Loucy (cell line): ENCODE measurements around the gene CD34.

Experiments
- H2AFZ ChIP-seq: fragments of 200-600 bp; sonication (generic); 2 replicates; pipeline ENCODE4 v1.6.0; 2016; ENCODE audit warnings: antibody characterized with exemption, mild to moderate bottlenecking, low read length, moderate library complexity
- H3F3A ChIP-seq: fragments of 200-600 bp; 2 replicates; pipeline ENCODE4 v1.6.0; 2016; ENCODE audit warnings: antibody characterized with exemption, low read depth, mild to moderate bottlenecking
- H3K27me3 ChIP-seq: fragments of 200-600 bp; sonication (generic); 2 replicates; pipeline ENCODE4 v1.6.1; 2014; ENCODE audit warnings: low read length, mild to moderate bottlenecking; ENCODE audit not compliant: insufficient read depth, poor library complexity, severe bottlenecking
- H3K36me3 ChIP-seq: fragments of 200-600 bp; sonication (generic); 2 replicates; pipeline ENCODE4 v1.6.1; 2016; ENCODE audit warnings: low read length; ENCODE audit not compliant: insufficient read depth
- H3K4me1 ChIP-seq: fragments of 200-600 bp; sonication (generic); 2 replicates; pipeline ENCODE4 v1.5.1; 2014; ENCODE audit warnings: low read length, mild to moderate bottlenecking; ENCODE audit not compliant: insufficient read depth, poor library complexity, severe bottlenecking
- H3K4me2 ChIP-seq: fragments of 200-600 bp; sonication (generic); 2 replicates; pipeline ENCODE4 v1.6.0; 2014; ENCODE audit warnings: antibody characterized with exemption, low read length, low read depth, mild to moderate bottlenecking; ENCODE audit not compliant: poor library complexity, severe bottlenecking
- H3K4me3 ChIP-seq: fragments of 200-600 bp; sonication (generic); 2 replicates; pipeline ENCODE4 v1.5.1; 2014; ENCODE audit warnings: low read length, mild to moderate bottlenecking, mixed read lengths; ENCODE audit not compliant: poor library complexity, severe bottlenecking
- H3K79me2 ChIP-seq: fragments of 200-600 bp; sonication (generic); 2 replicates; pipeline ENCODE4 v1.6.1; 2014; ENCODE audit warnings: low read length; ENCODE audit not compliant: insufficient read depth
- H3K9ac ChIP-seq: fragments of 200-600 bp; sonication (generic); 2 replicates; pipeline ENCODE4 v1.6.0; 2014; ENCODE audit warnings: mild to moderate bottlenecking, low read depth, low read length, moderate library complexity; ENCODE audit not compliant: poor library complexity, severe bottlenecking
- H3K9me2 ChIP-seq: fragments of 200-600 bp; sonication (generic); replicated peaks from 2 replicates; pipeline ENCODE4 v1.6.1; 2016; ENCODE audit warnings: low read depth, low read length, mixed read lengths
- H3K9me3 ChIP-seq: fragments of 200-600 bp; sonication (generic); 2 replicates; pipeline ENCODE4 v1.6.1; 2014; ENCODE audit warnings: mild to moderate bottlenecking, antibody characterized with exemption, low read length, low read depth; ENCODE audit not compliant: insufficient read depth
- H4K20me1 ChIP-seq: fragments of 200-600 bp; sonication (generic); 2 replicates; pipeline ENCODE4 v1.6.0; 2014; ENCODE audit warnings: antibody characterized with exemption, low read length, mild to moderate bottlenecking; ENCODE audit not compliant: insufficient read depth, poor library complexity, severe bottlenecking
- EZH2phosphoT487 ChIP-seq: fragments of 200-600 bp; IDR thresholded peaks from 2 replicates; pipeline ENCODE4 v1.6.1; 2018; ENCODE audit warnings: antibody characterized with exemption, mild to moderate bottlenecking, moderate library complexity, borderline replicate concordance
- TF ChIP-seq, protein P1 (sequence below): fragments of 200-600 bp; sonication (generic); conservative IDR thresholded peaks from 2 replicates; pipeline ENCODE4 v1.5.1; 2014; ENCODE audit warnings: mild to moderate bottlenecking, antibody characterized with exemption, low read length

Gene CD34

DNA sequence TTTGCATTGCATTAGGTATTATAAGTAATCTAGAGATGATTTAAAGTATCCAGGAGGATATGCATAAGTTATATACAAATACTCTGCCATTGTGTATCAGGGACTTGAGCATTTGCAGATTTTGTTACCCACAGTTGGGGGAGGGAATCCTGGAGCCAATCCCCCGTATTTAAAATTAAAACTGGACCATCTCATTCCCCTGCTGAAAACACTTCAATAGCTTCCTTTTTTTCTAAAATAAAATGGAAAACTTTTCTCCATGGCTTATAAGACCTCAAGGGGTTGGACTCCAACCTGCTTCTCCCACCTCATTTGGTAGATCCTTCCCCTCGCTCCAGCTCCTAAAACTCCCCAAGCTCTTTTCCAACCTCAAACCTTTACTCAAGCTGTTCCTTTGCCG is 10.4 kb upstream of the CD34 start:
- no peaks in the 10 kb centered on the region for H3K36me3 ChIP-seq
- no peak for TF ChIP-seq EZH2phosphoT487
- TF ChIP-seq, protein P1, sequence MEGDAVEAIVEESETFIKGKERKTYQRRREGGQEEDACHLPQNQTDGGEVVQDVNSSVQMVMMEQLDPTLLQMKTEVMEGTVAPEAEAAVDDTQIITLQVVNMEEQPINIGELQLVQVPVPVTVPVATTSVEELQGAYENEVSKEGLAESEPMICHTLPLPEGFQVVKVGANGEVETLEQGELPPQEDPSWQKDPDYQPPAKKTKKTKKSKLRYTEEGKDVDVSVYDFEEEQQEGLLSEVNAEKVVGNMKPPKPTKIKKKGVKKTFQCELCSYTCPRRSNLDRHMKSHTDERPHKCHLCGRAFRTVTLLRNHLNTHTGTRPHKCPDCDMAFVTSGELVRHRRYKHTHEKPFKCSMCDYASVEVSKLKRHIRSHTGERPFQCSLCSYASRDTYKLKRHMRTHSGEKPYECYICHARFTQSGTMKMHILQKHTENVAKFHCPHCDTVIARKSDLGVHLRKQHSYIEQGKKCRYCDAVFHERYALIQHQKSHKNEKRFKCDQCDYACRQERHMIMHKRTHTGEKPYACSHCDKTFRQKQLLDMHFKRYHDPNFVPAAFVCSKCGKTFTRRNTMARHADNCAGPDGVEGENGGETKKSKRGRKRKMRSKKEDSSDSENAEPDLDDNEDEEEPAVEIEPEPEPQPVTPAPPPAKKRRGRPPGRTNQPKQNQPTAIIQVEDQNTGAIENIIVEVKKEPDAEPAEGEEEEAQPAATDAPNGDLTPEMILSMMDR = no peak
- H3K4me2 ChIP-seq = no peak overlapping the region

DNA sequence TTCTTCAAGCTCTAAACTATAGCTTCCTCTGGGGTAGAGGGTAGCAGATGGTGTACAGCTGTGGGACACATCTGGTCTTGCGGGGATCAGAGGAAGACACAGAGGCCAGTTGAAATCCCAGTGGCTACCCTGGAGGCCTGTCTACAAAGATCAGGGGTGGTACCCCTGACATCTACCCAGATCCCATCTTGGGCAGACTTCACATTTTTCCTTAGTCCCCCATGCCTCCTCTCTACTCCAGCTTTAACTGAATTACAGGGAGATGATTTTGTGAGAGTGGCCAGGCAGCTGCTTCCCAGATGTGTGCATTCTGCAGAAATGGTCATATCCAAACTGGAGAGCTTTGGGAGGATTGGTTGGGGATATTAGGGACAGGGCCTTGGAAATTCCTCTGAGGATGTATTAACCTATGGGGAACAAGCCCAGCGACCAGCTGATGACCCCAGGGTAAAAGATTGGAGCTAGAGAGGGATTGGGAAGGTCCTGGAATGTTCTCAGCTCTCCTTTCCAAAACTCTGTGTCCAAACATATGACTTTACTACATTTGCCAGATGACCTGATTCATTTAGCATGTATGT is 9.6 kb upstream of the CD34 start:
- no peaks in the 10 kb centered on the region for H4K20me1 ChIP-seq
- peaks cover 46% of the 10 kb centered on the region for H3K4me1 ChIP-seq
- no peak overlapping the region for H3K4me3 ChIP-seq
- H3F3A ChIP-seq = peaks cover 7% of the 10 kb centered on the region; the same call in 1 of the 2 replicates
- H2AFZ ChIP-seq = no peak overlapping the region
- no peak overlapping the region for H3K9ac ChIP-seq
- H3K27me3 ChIP-seq = no peaks in the 10 kb centered on the region
- H3K9me3 ChIP-seq = no peaks in the 10 kb centered on the region
- TF ChIP-seq EZH2phosphoT487 = no peak
- TF ChIP-seq, protein P1 = no peak
- H3K79me2 ChIP-seq = no peaks in the 10 kb centered on the region
- no peaks in the 10 kb centered on the region for H3K9me2 ChIP-seq
- H3K4me2 ChIP-seq = no peak overlapping the region
- H3K36me3 ChIP-seq = no peaks in the 10 kb centered on the region

More for the DNA sequence above, 10.4 kb upstream of the CD34 start:
- H3K9ac ChIP-seq = no peak overlapping the region
- no peak overlapping the region for H2AFZ ChIP-seq
- H3K4me3 ChIP-seq = no peak overlapping the region
- H3K27me3 ChIP-seq = no peaks in the 10 kb centered on the region
- H4K20me1 ChIP-seq = no peaks in the 10 kb centered on the region
- no peaks in the 10 kb centered on the region for H3K79me2 ChIP-seq
- peaks cover 7% of the 10 kb centered on the region; the same call in 1 of the 2 replicates for H3F3A ChIP-seq
- no peaks in the 10 kb centered on the region for H3K9me2 ChIP-seq
- H3K9me3 ChIP-seq = no peaks in the 10 kb centered on the region
- peaks cover 46% of the 10 kb centered on the region for H3K4me1 ChIP-seq

DNA sequence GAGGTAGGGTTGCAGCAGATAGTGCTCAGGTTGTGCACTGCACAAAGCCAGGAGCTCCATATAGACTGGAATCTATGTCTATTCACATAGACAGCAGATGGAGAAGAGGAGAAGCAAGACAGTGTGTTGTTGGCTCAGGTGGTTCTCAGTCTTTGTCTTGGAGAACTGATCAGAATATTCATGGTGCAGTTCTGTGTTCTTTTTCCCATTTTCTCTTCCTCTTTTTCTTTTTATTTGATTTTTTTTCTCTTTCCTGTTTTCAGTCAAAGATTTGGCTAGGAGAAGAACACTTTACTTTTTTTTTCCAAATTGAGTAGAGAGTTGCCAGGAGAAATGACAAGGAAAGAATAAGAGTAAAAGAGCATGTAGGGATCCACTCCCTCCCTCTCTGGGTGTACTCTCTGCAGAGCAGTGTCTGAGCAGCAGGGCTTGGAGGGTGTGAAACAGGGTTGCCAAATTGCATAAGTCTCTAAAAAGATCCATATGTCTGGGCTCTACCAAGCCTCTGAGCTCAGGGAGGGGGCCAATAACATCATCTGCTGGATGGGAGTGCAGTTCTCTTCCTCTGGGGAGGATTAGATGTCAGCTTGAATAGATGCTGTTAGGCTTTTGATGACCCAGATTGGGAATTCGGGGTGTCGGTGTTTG is 8.7 kb upstream of the CD34 start:
- Histone ChIP-seq H3K36me3 (no peaks in the 10 kb centered on the region), H3F3A (peaks cover 4% of the 10 kb centered on the region; the same call in 1 of the 2 replicates), H3K4me1 (peaks cover 38% of the 10 kb centered on the region), H3K9ac (no peak overlapping the region), H3K9me2 (no peaks in the 10 kb centered on the region), H3K27me3 (no peaks in the 10 kb centered on the region), H3K4me2 (no peak overlapping the region), H4K20me1 (no peaks in the 10 kb centered on the region), H3K9me3 (no peaks in the 10 kb centered on the region), H3K79me2 (no peaks in the 10 kb centered on the region), H3K4me3 (no peak overlapping the region), H2AFZ (no peak overlapping the region)
- TF ChIP-seq, protein P1 = no peak
- TF ChIP-seq EZH2phosphoT487 = no peak
